B cell (primary cell): ENCODE results near the gene DCT.

ENCODE experiments used
- CTCF ChIP-seq: fragments of 200-600 bp; IDR thresholded peaks from one replicate; pipeline ENCODE4 v1.8.0; 2022; ENCODE audit warnings: antibody characterized with exemption, mild to moderate bottlenecking
- EZH2 ChIP-seq: IDR thresholded peaks from 2 replicates; pipeline ENCODE4 v1.6.1; 2012; ENCODE audit warnings: borderline replicate concordance, low read depth, mild to moderate bottlenecking, moderate library complexity, low read length; ENCODE audit not compliant: insufficient read depth, poor library complexity, severe bottlenecking

DNA sequence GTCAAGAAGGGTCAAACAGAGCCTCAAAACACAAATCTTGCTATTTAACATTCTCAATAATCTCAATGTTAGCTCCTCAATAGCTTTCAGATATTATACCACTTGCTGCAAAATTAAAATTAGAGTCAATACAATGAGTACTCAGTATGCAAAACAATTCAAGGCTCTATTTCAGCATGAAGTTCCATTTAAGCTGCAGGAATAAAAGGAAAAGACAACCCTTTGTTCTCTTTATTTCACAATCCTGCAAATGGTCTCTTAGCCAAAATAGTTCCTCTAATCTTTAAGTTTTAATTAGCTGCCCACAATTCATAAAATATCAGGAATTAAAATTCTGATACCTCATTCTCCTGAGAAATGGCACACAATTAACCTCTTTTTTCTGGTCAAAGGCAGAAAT lies 40.5 kb upstream of the DCT start:
- TF ChIP-seq CTCF (no peak), EZH2 (no peak)
